Skin of body (tissue), 2 donors: ENCODE measurements around the gene SULF2. TPM values are rescaled to one million over a fixed set of nuclear protein-coding genes. Genes with fewer than 3 reads are reported as not detected.
"Not testable (repeated sequence)": the region's sequence is repeated elsewhere in the genome, so short reads cannot be mapped to it uniquely, and the experiment has no call there.

Experiments used
- DNase-seq: peaks from one replicate; lab custom pipeline; 2025; lab: John Stamatoyannopoulos, UW
- total RNA-seq: library from RNA; depleted of rRNA; stranded (reverse); fragments of >200 nt; gene quantifications from one replicate; pipeline ENCODE4 v1.2.3, GENCODE V29; 2014

SULF2 gene
- total RNA-seq, result 72.1 TPM

DNA sequence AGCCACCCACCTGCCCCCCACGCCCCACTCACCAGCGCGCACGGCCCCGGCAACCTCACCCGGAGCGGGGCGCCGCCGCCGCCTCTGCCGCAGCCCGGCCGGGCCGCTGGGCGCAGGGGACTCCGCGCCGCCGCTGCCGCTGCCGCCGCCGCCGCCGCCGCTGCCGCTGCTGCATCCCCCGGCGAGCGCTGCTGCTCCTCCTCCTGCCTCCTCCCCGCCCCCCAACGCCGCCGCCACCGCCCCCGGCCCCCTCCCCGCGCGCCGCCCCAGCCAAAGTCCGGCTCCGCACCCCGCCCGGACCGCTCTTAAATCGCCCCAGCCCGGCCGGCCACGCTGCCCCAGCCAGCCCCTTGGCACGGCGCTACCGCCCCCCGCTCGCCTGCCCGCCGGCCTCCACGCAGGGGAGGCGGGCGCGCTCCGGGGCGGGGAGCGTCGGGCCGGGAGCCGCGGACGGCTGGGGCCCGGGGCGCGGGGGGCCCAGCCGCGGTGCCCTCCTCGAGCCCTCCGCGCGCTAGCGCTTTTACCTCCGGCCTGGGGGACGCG, at the start of gene SULF2:
SULF2 (minus strand) TSS at position 171 of the 543 bp plus-strand sequence. CDS start 28,118 bp downstream, outside the sequence.
- no peak for DNase-seq

DNA sequence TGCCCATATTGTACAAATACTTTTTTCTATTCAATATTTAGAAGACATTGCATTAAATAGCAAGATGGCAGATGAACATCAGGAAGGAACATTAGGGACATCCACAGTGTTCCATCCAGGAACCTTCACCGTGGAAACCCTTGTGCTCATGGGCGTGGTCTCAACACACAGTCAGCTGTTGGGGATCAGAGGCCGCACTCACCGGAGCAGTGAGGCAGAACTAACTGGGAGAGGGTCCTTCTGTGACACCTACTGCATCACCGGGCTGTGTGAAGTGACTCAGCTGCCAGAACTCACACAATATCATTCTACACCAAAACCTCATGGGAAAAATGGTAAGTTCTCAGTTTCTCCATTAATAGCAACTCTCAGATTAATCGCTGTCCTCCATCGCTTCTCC, 46.4 kb upstream of the SULF2 start:
- DNase-seq, result not testable (repeated sequence)

DNA sequence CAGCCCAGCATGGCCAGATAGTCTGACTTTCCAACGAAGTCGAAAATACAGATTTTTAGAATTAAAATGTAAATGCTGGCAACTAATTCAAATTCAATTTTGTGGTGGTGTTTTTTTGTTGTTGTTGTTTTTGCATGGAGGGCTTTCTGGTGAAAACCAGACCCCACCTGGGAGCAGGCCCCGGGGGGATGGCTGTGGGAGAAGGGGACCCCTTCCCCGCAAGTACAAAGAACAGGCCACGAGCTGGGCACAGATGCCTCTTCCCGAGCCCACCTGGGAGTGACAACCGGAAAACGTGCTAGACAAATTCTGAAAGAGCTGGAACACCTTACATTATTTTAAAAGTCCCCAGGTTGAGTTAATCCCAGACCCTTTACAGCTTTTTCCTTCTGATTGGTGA, 41.4 kb upstream of the SULF2 start:
- not testable (repeated sequence) for DNase-seq

DNA sequence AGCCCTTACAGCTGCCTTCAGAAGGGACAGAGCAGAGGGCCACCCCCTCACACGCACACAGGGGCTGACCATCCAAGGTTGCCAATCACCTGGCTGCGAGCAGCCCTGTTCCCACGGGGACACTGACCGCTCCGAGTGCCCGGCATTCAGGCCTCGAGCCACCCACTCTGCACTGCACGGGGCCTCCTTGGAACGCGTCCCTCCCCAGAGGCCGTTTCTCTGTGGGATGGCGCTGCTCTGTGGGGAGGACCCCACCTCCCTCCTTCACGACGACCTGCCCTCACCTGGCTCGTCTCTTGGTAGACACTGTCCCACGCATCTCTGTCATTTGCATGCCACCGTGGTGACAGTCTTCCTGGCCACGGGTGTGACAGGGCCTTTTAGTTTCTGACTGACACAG, 40.7 kb upstream of the SULF2 start:
- DNase-seq, result not testable (repeated sequence)

DNA sequence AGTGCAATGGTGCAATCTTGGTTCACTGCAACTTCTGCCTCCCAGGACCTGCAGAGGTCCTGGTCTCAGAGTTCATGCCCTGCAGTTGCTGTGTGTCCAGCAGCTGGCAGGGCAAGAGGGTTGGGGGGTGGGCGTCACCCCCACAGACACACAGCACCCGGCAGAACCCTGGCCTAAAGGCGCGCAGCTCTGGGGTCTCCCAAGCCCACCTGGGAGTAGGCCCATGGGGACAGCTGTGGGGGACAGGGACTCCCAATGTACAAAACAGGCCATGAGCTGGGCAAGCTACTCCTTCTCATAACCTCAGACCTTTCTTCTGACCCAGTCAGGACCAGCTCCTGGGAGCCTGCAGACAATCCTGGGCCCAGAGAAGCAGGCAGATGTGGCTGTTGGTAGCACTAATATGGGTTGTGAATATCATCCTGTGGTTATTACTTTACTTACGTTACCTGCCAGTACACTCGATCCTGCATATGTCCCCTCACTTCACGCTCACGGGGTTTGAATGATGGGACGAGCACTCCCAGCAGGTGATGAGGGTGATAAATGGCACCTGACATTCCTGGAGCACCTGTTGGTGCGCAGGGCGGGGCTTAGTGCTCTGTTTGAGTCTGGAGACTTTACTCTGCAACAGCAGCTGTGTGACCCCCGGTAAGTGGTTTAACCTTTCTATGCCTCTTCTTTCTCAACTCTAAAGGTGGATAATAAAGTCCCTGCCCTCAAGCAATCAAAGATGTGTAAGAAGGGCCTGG, 39.9 kb upstream of the SULF2 start:
- no peak for DNase-seq

DNA sequence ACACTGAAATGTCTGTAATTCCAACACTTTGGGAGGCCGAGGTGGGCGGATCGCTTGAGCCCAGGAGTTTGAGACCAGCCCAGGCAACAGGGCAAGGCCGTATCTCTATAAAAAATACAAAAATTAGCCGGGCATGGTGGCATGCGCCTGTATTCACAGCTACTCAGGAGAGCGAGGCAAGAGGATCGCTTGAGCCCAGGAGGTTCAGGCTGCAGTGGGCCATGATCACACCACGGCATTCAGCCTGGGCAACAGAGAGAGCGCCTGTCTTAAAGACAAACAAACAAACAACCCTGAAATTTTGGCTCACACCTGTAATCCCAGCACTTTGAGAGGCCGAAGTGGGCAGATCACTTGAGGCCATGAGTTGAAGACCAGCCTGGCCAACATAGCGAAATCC, 38.7 kb upstream of the SULF2 start:
- not testable (repeated sequence) for DNase-seq

DNA sequence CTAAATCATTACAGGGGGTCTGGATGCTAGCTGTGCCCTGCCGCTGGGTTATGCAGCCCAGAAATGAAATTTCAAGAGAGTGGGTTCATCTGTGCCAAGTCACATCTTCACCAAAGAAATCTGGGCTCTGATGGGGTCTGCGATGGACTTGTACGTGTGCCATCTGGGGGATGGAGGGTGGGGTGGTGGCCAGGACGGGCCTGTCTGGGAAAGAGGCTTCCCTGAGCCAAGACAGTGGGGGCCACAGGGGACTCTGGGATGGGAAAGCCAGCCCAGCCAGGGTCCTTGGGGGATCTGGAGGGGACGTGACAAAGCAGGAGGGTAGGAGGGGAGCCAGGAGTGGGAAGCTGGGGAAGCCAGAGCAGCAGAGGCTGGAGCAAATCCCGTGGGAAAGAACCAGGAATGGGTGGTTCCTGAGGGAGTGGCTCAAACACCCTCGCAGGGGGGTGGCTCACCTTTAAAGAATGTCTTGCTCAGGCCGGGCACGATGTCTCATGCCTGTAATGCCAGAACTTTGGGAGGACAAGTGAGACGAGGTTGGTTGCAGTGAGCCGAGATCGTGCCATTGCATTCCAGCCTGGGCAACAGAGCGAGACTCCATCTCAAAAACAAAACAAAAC, 36.3 kb upstream of the SULF2 start:
- no peak for DNase-seq

DNA sequence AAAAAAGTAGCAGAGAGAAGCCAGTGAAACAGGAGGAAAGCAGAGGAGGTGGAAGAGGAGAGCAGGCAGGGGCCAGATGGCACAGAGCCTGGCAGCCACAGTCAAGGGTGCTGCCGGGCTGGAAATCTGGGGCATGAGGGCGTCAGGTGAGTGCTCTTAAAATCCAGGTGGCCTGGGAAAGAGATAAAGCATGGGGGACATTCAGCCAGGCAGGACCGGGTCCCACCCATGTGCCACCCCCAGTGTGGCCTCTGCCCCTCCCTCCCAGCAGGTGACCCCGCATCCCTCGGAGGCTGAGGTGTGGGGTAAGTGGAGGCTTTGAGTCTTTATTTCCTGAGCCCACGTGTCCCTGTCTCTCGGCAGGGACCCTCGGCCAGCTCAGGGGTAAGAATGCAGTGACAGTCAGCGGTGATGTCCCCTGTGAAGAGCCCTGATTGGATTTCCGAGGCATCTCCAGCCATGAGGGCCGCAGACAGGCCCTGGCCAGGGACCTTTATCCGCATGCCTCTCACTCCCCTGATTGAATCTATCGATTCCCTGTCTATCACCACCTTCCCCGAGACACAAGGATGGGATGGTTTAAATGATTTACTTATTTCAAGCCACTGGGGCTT, 33.8 kb upstream of the SULF2 start:
- no peak for DNase-seq

DNA sequence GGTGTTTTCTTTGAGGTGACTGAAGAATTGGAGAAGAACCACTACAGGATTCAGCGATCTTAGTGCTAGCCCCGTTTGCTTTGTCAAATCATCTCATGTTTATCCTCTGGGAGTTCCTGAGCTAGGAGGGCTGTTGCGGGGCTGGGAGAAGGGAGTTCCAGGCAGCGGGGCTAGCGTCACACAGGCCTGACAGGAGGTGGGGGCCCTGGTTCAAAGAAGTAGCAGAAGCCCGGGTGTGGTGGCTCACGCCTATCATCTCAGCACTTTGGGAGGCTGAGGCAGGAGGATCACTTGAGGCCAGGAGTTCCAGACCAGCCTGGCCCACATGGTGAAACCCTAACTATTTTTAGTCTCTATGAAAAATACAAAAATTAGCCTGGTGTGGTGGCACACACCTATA, 33.2 kb upstream of the SULF2 start:
- DNase-seq, result no peak

DNA sequence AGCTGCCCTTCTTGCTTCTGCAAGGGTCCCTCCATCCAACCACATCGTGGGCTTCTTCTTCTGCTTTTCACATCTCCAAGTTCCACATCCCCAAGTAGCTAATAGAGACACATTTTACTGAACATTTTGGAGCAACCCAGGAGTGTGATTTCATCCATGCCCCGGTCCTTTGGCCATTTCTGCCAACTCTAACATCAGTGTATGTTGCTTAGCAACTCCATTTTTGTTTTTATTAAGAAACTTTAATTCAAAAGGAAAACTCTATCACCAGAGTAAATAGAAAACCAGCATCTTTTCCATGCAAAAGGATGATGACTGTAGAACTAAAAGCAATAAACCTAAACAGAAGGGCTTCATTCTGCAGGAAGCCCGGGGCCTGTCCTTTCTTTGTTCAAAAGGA, 32.7 kb upstream of the SULF2 start:
- no peak for DNase-seq

DNA sequence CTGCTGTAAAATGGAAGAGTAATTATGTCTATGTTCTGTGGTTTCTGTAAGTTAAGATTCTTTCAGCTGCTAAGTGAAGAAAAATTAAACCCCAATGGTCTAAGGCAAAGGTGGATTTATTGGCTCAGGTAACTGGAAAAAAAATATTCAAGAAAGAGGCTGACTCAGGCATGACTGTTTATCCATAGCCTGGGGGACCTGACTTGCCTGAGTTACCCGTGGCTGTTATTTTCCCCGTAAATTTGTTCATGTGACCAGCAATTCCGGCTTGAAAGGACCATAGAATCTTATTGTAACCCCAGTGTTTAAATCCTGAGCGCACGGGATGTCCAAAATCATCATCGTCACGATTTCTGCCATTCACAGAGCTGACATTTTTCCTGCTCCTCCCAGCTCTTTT, 32.3 kb upstream of the SULF2 start:
- no peak for DNase-seq

DNA sequence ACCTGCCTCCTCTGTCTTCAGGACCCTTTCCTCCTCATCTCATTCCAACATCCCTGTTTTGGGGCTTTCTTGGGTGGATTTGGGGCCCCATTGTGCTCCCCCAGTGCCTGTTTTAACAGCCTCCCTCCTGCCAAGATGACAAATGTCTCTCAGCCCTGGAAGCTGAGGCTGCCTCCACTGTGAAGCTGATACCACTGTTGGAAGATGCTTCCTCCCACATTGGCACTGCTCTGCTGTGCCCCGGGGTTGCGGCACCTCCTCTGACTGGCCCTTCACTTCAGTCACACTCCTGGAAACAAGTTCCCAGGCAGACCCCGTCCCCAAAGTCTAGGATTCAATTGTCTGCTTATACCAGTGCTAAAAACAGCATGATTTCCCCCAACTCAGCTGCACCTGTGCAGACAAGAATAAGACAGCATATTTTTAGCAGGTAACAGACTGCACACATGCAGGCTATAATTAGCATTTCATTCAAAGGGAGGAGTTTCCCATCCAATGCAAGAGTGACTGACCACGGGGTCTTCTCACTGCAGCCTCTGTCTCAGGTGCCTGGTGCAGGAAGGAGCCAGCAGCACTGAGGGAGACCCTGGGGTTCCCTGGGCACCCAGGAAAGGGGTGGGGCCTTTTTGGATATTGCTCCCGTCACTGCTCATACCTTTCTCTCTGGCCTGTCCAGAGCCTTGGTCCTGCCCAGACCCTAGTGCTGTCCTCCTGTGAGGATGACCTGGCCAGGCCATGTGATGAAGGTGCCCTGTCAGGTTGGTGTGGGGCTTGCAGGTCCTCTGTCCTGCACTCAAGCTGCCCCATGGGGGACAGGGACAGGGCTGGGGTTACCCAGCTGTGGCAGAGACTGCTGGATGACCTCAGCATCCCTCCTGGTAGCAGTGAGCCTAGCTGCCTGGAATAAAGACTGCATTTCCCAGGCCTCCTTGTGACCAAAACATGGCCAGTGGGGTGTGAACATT, 31.5 kb upstream of the SULF2 start:
- DNase-seq, result no peak

DNA sequence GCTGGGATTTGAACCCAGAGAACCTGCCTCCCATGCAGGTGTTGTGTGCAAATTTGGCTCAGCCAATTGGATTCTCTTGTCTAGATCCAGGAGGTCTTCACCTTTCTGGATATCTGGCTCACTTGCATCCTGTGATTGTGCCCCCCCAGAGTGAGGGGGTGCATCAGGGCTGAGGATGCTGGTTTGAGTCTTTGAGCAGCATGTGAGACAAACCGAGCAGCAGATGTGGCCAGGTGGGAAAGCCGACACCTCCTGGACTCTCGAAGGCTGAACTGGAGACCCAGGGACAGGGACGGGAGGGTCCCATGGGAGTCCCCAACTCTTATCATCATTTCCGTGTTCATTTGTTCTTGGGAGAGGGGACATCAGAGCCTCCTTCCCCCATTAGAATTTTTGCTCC, 30.6 kb upstream of the SULF2 start:
- no peak for DNase-seq

DNA sequence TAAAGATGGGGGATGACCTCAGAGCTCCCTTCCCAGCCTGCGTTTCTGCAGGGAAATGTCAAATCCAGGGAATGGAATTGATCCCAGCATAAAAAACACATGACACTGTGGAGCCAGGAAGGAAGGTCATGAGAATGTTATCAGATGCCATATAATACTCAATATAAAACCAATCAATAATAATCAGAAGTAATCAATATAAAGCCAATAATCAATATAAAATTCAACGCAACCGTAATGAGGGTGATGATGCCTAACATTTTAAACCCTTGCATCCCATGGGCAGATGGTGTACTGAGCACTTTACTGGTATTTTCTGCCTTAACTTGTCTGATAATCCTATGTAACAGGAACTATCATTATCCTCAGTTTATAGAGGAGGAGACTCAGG, 30.1 kb upstream of the SULF2 start:
- no peak for DNase-seq

DNA sequence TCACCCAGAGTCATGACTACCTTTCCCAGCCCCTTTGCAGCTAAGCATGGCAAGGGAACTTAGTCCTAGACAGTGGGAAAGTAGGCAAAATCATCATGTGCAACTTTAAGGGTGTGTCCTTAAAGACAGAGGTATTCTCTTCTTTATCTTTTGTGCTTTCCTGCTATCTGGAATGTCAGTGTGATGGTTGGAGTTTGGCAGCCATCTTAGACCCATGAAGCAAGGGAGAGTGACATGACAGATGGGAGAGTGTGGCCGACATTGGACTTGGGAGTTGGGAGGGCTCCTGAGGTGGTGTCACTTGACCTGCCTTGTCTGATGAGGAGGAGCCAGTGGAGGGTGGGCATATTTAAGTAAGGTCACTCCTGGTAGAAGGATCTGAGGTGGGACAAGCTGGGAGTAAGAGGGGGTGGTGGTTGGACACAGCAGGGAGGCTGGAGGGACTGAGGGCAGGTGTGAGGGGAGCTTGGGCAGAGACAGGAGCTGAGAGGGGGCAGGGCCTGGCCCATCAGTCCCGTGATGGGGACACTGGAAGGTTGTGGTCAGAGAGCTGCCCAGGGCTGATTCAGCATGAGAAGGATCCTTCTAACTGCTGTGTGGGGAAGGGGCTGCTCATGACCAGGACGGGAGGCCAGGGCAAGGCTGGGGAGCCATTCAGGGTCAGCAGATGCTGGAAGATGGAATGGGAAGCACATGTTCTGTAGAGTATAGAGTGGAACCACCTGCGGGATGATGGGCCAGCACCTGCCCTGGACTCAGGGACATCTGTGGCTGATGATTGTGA, 29.5 kb upstream of the SULF2 start:
- no peak for DNase-seq

DNA sequence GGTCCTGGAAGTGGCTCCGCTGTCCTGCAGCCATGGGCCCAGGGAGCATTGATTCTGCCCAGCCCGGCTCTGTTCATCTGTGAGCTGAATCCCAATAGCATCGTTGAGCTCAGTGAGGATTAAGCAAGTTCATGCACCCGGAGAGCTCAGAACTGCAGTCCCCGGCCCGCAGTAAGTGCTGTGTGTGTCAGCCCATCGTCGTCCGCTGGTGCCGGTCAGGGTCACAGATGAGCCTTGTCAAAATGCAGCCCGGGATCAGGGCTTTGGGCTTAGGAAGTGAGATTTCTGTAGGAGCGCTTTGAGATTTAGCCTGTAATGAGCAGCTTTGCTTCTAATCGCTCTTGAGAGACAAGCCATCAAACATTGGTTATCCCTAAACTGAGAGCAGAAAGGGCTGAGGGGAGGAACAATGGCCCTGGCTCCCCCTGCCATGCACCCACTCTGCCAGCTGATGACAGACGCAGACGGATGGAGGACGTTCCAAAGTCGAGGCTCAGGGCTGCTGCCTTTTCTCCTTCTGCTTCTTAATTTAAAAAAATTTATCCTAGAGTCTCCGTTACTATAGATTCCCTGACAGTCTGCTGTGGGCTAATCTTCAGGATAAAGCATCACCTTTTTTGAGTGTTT, 25.6 kb upstream of the SULF2 start:
- DNase-seq, result no peak

DNA sequence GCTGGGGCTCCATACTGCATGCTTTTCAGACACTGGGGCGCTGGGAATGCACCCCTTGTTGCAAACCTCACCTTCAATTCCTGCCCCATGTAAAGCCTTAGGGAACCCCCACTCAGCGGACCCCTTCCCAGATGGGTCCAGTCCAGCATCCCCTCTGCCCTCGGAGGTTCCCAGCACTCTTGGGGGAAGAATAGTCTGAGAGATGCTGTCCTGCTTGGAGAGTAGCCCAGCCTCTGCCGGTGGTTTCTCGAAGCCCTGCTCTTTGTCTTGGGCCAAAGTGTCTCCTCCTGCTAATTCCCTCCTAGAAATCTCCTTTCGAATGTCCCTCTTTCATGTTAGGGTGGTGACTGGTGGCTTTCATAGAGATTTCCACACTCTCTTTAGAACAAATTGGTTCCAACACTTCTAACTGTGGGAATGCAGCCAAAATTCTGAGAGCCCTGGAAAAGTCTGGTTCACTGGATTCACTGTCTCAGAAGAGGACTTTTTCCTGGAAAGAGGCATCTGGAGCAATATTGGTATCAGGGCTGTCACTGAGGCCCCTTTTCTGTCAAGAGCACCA, 24.9 kb upstream of the SULF2 start:
- DNase-seq, result no peak

DNA sequence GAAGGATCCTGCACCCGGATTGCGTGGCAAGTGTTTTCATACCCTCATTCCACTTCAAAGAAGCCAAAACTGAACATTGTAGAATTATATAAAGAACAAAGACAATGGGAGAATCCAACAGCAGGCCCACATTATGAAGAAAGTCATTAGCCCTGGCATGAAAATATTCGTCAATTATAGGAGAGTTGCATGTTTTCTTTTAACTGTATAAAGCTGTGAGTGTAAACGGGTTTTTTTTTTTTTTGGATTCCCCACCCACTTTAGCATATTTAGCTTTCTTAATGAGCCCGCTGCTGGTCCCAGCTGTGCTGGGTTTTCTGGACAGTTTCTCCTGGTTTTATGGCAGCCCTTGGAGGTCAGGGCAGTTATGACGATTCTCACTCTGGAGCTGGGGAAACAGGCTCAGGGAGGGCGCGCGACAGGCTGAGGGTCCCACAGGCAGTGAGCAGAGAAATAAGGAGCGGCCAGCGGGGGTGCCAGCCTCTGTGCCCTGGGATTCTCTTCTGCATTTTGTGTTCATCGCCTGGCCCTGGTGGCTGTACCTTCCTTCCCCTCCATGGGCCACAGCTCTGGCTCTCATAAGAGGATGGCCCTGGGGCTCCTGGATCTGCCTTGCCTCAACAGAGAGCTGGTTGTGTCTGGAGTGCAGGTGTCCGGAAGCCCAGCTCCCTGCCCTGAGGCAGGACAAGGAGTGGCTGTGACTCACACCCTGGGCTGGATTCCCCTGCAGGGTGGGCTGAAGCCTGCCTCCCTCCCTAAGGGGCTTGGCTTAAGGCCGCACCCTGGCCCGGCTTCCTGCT, 24.1 kb upstream of the SULF2 start:
- peak; percentile 6 for DNase-seq

DNA sequence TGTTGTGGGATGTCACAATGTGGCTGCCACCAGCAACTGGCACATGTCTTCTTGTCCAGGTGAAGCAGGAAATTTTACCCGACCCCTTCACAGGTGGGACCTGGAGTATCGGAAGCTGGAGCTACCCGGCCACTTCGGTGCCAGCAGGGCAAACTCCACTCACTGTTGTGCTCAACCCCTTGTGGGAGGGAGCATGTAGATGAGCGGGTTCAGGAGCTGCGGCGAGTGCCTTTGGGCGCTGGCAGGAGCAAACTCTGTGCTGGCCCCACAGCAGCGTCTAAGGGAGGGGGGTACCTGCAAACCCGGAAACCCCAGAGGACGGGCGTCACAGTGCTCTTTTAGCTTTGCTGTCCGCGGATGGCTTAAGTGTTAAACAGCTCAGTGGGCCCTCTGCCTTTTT, 20.7 kb upstream of the SULF2 start:
- no peak for DNase-seq
